A673 (cell line): Measurements from ENCODE around the gene TMIE.

Experiments
- EZH2 ChIP-seq: fragments of 200-600 bp; sonication (generic); IDR thresholded peaks from 2 replicates; pipeline ENCODE4 v1.6.1; 2017; ENCODE audit warnings: borderline replicate concordance, low read depth, mild to moderate bottlenecking, mixed read lengths, antibody characterized with exemption, low read length; ENCODE audit not compliant: poor library complexity, severe bottlenecking
- TF ChIP-seq, protein P1 (sequence below): fragments of 300-800, 200-600 bp; sonication (generic); conservative IDR thresholded peaks from 2 replicates; pipeline ENCODE4 v1.5.1; 2017; ENCODE audit warnings: low read depth, mild to moderate bottlenecking, antibody characterized with exemption, low read length, moderate library complexity, mixed read lengths

- TF ChIP-seq, protein P1, sequence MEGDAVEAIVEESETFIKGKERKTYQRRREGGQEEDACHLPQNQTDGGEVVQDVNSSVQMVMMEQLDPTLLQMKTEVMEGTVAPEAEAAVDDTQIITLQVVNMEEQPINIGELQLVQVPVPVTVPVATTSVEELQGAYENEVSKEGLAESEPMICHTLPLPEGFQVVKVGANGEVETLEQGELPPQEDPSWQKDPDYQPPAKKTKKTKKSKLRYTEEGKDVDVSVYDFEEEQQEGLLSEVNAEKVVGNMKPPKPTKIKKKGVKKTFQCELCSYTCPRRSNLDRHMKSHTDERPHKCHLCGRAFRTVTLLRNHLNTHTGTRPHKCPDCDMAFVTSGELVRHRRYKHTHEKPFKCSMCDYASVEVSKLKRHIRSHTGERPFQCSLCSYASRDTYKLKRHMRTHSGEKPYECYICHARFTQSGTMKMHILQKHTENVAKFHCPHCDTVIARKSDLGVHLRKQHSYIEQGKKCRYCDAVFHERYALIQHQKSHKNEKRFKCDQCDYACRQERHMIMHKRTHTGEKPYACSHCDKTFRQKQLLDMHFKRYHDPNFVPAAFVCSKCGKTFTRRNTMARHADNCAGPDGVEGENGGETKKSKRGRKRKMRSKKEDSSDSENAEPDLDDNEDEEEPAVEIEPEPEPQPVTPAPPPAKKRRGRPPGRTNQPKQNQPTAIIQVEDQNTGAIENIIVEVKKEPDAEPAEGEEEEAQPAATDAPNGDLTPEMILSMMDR, result no peak
- TF ChIP-seq EZH2, result no peak
Observed at GRCh38 chr3:46733026-46733800, 32.0 kb downstream of the TMIE start.
